Measurements from ENCODE around the gene DPF3. TPM values are rescaled to one million over a fixed set of nuclear protein-coding genes. Genes with fewer than 3 reads are reported as not detected.

The DPF3 gene
- polyA plus RNA-seq, 2 of the 4 experiments (the other 2 are of a cell fraction): 0.05 to 0.09 TPM

GRCh38 chr14:72917094-72917802, 23.3 kb upstream of the DPF3 start:
- 62% methylated on average over 8 of the region's 9 CpGs for WGBS (ENCODE audit: missing lambda C conversion rate)
- no peak for FAIRE-seq

More at GRCh38 chr14:72917094-72917802, 23.3 kb upstream of the DPF3 start:
- Histone ChIP-seq H3K27ac (no peak overlapping the region), H3K4me1 (peaks cover 8% of the 10 kb centered on the region; the same call in 1 of the 3 replicates), H3K4me2 (no peak overlapping the region), H3K4me3 (no peak overlapping the region), H3K9me3 (no peaks in the 10 kb centered on the region)
- CTCF ChIA-PET: interaction anchor here (0.7 to 3.0 kb wide), 7 partner anchors 8 to 403 kb away, joined by 3 to 24 read pairs (median 5); no protein-coding TSS in a partner anchor
- ATAC-seq: no peak
- DNase-seq (ENCODE audit: low read depth in 1 of 2, low spot score in 1 of 2): no peak
- POLR2A ChIA-PET: no interaction called here
- TF ChIP-seq SMC3 (IDR thresholded peaks at IDR 0.05) (no peak), KDM5A (IDR thresholded peaks at IDR 0.05) (no peak), CHD4 (IDR thresholded peaks at IDR 0.05; ENCODE audit: borderline replicate concordance) (no peak), CTCF (IDR thresholded peaks at IDR 0.05) (no peak), HOXB5 (CRISPR knock-in tag; IDR thresholded peaks at IDR 0.05) (no peak), GATA3 (IDR thresholded peaks at IDR 0.05; ENCODE audit: borderline replicate concordance) (no peak), HEYL (CRISPR knock-in tag; IDR thresholded peaks at IDR 0.05) (no peak), NR3C1 (IDR thresholded peaks at IDR 0.05) (no peak), BCL3 (IDR thresholded peaks at IDR 0.05) (no peak), ZC3H11A (IDR thresholded peaks at IDR 0.05) (no peak), USF2 (IDR thresholded peaks at IDR 0.05) (no peak), REST (IDR thresholded peaks at IDR 0.05) (no peak), NPAS2 (CRISPR knock-in tag; IDR thresholded peaks at IDR 0.05; ENCODE audit: borderline replicate concordance) (no peak), ATOH8 (CRISPR knock-in tag; IDR thresholded peaks at IDR 0.05; ENCODE audit: low read depth) (no peak), EHMT2 (IDR thresholded peaks at IDR 0.05; ENCODE audit: low read depth) (no peak), TP53 (CRISPR knock-in tag; IDR thresholded peaks at IDR 0.05) (no peak), MAFK (IDR thresholded peaks at IDR 0.05; ENCODE audit: partially characterized antibody) (no peak), KDM1A (IDR thresholded peaks at IDR 0.05; ENCODE audit: low read depth) (no peak), EP300 (IDR thresholded peaks at IDR 0.05) (no peak), HMGXB4 (CRISPR knock-in tag; IDR thresholded peaks at IDR 0.05; ENCODE audit: borderline replicate concordance) (no peak)

Measured in A549 (cell line).